HCT116 (cell line): Measurements from ENCODE around the gene INHBA. TPM values are rescaled to one million over a fixed set of nuclear protein-coding genes. Genes with fewer than 3 reads are reported as not detected.

Experiments used
- ATAC-seq: fragments of 200-7000 bp; cut with Tn5 transposase; 2 replicates; pipeline ENCODE4 v1.9.1; 2020; ENCODE audit warnings: mild to moderate bottlenecking, moderate library complexity
- BruUV-seq: library from RNA; stranded (reverse); fragments of 400-500 nt; replicated peaks from 2 replicates; lab custom pipeline; 2021; lab: Mats Ljungman, UMichigan
- CTCF ChIA-PET: fragments of 300-600 bp; sonication (Branson Sonifier 250); formaldehyde crosslinking; loops from one replicate; lab custom pipeline; 2021; ENCODE audit warnings: antibody characterized with exemption; lab: Charles Lee
- POLR2A ChIA-PET: fragments of 300-600, 350-600 bp; sonication (Branson Sonifier 250); formaldehyde crosslinking; loops from one replicate; lab custom pipeline; 2021; ENCODE audit warnings: antibody characterized with exemption; lab: Charles Lee
- RAD21 ChIA-PET, 2 experiments: fragments of 300-600 bp; sonication (Branson Sonifier 250); formaldehyde crosslinking; loops; one replicate each; lab custom pipeline; 2023; ENCODE audit warnings: low total read pairs in 2 of 2; ENCODE audit not compliant: uncharacterized antibody in 2 of 2, unreplicated experiment in 2 of 2, low non-redundant PET in 1 of 2; lab: Charles Lee
- DNase-seq: peaks from one replicate; pipeline ENCODE4 v3.0.0-alpha.2; 2010; ENCODE audit warnings: low read depth, low spot score
- H2AFZ ChIP-seq: fragments of 200-600 bp; shearing (Covaris generic), sonication (generic); 2 replicates; pipeline ENCODE4 v1.6.1; 2017; ENCODE audit warnings: low read depth, mixed run types, mixed read lengths, antibody characterized with exemption, low read length; ENCODE audit not compliant: poor library complexity, severe bottlenecking
- H3K27ac ChIP-seq: 2 replicates; pipeline ENCODE4 v1.5.1; 2012; ENCODE audit warnings: low read depth, low read length
- H3K27me3 ChIP-seq: fragments of 200-600 bp; sonication (generic); 2 replicates; pipeline ENCODE4 v1.6.1; 2016; ENCODE audit warnings: mixed run types, low read length, mixed read lengths; ENCODE audit not compliant: insufficient read depth
- H3K36me3 ChIP-seq, 2 experiments: fragments of 200-500 bp in 1 of 2; fragments of 200-600 bp in 1 of 2; sonication (Bioruptor generic) in 1 of 2; sonication (generic) in 1 of 2; 2 replicates each; pipeline versions ENCODE4 v1.5.1 to v1.6.1; 2014 to 2016; ENCODE audit warnings: low read length in 2 of 2, inconsistent platforms in 1 of 2, mixed read lengths in 1 of 2, mixed run types in 1 of 2; ENCODE audit not compliant: insufficient read depth in 2 of 2, control insufficient read depth in 1 of 2
- H3K4me1 ChIP-seq, 2 experiments: fragments of 200-600 bp in 1 of 2; sonication (generic) in 1 of 2; 2 replicates each; pipeline versions ENCODE4 v1.5.1 to v1.6.1; 2012 to 2017; ENCODE audit warnings: low read length in 2 of 2, inconsistent platforms in 1 of 2, mild to moderate bottlenecking in 1 of 2, mixed read lengths in 1 of 2, mixed run types in 1 of 2, moderate library complexity in 1 of 2; ENCODE audit not compliant: insufficient read depth in 2 of 2, control insufficient read depth in 1 of 2
- H3K4me2 ChIP-seq: fragments of 200-600 bp; sonication (generic); 2 replicates; pipeline ENCODE4 v1.6.1; 2017; ENCODE audit warnings: mixed run types, low read length, mixed read lengths
- H3K4me3 ChIP-seq, 2 experiments: fragments of 200-600 bp in 1 of 2; sonication (generic) in 1 of 2; replicated peaks in 1 of 2; 2 replicates each; pipeline ENCODE4 v1.5.1; 2011 to 2016; ENCODE audit warnings: low read length in 2 of 2, control low read depth in 1 of 2, low read depth in 1 of 2, mild to moderate bottlenecking in 1 of 2, mixed read lengths in 1 of 2, mixed run types in 1 of 2
- H3K79me2 ChIP-seq: fragments of 200-600 bp; sonication (generic); 2 replicates; pipeline ENCODE4 v1.6.1; 2017; ENCODE audit warnings: mild to moderate bottlenecking, mixed run types, low read length, moderate library complexity, mixed read lengths; ENCODE audit not compliant: insufficient read depth
- H3K9ac ChIP-seq: fragments of 200-600 bp; sonication (generic); 2 replicates; pipeline ENCODE4 v1.6.1; 2016; ENCODE audit warnings: low read length, mixed read lengths
- H3K9me2 ChIP-seq: fragments of 200-600 bp; sonication (generic), shearing (Covaris generic); 2 replicates; pipeline ENCODE4 v1.6.1; 2017; ENCODE audit warnings: mixed run types, mild to moderate bottlenecking, moderate library complexity; ENCODE audit not compliant: insufficient read depth
- H3K9me3 ChIP-seq, 2 experiments: fragments of 200-500 bp in 1 of 2; fragments of 200-600 bp in 1 of 2; sonication (Bioruptor generic) in 1 of 2; sonication (generic) in 1 of 2; 2 replicates each; pipeline ENCODE4 v1.6.1; 2014 to 2017; ENCODE audit warnings: low read length in 2 of 2, mixed read lengths in 2 of 2, inconsistent platforms in 1 of 2, low read depth in 1 of 2, mild to moderate bottlenecking in 1 of 2, mixed run types in 1 of 2, moderate library complexity in 1 of 2; ENCODE audit not compliant: control insufficient read depth in 1 of 2, insufficient read depth in 1 of 2
- H4K20me1 ChIP-seq: fragments of 200-600 bp; sonication (generic), shearing (Covaris generic); 2 replicates; pipeline ENCODE4 v1.6.1; 2017; ENCODE audit warnings: mixed run types, mild to moderate bottlenecking, moderate library complexity; ENCODE audit not compliant: insufficient read depth
- ATF3 ChIP-seq: IDR thresholded peaks from 2 replicates; pipeline ENCODE4 v1.6.1; 2012
- CBX3 ChIP-seq: IDR thresholded peaks from 2 replicates; pipeline ENCODE4 v1.6.1; 2012; ENCODE audit warnings: low read depth
- CEBPB ChIP-seq: IDR thresholded peaks from 2 replicates; pipeline ENCODE4 v1.6.1; 2012; ENCODE audit warnings: low read depth
- CTCF ChIP-seq, 3 experiments: fragments of 200-600 bp in 1 of 3; sonication (generic) in 1 of 3; IDR thresholded peaks in 2 of 3; conservative IDR thresholded peaks in 1 of 3; 2 replicates each; pipeline ENCODE4 v1.5.1; 2012 to 2017; ENCODE audit warnings: low read depth in 2 of 3, low read length in 2 of 3, antibody characterized with exemption in 1 of 3, borderline replicate concordance in 1 of 3, control low read depth in 1 of 3, mild to moderate bottlenecking in 1 of 3, mixed read lengths in 1 of 3, mixed run types in 1 of 3, moderate library complexity in 1 of 3; ENCODE audit not compliant: insufficient read depth in 1 of 3
- EGR1 ChIP-seq: IDR thresholded peaks from 2 replicates; pipeline ENCODE4 v1.6.1; 2012; ENCODE audit warnings: low read depth
- EZH2phosphoT487 ChIP-seq: fragments of 200-600 bp; IDR thresholded peaks from 2 replicates; pipeline ENCODE4 v1.6.1; 2018; ENCODE audit warnings: antibody characterized with exemption, borderline replicate concordance
- FOSL1 ChIP-seq: IDR thresholded peaks from 2 replicates; pipeline ENCODE4 v1.6.1; 2012; ENCODE audit warnings: low read depth
- JUND ChIP-seq: IDR thresholded peaks from 2 replicates; pipeline ENCODE4 v1.6.1; 2012
- MAX ChIP-seq: IDR thresholded peaks from 2 replicates; pipeline ENCODE4 v1.6.1; 2012
- POLR2A ChIP-seq: IDR thresholded peaks from 2 replicates; pipeline ENCODE4 v1.7.0; 2011; ENCODE audit warnings: borderline replicate concordance; ENCODE audit not compliant: insufficient read depth, insufficient read length; ENCODE audit errors: extremely low read depth
- REST ChIP-seq: IDR thresholded peaks from 2 replicates; pipeline ENCODE4 v1.6.1; 2012; ENCODE audit warnings: low read depth
- SIN3A ChIP-seq: IDR thresholded peaks from 2 replicates; pipeline ENCODE4 v1.6.1; 2012; ENCODE audit warnings: low read depth
- SP1 ChIP-seq: IDR thresholded peaks from 2 replicates; pipeline ENCODE4 v1.6.1; 2012; ENCODE audit warnings: low read depth
- SRF ChIP-seq: IDR thresholded peaks from 2 replicates; pipeline ENCODE4 v1.6.1; 2012; ENCODE audit warnings: low read depth
- TCF7L2 ChIP-seq: IDR thresholded peaks from 2 replicates; pipeline ENCODE4 v1.7.0; 2011; ENCODE audit warnings: borderline replicate concordance, inconsistent platforms; ENCODE audit not compliant: insufficient read depth, insufficient read length; ENCODE audit errors: extremely low read depth
- YY1 ChIP-seq: IDR thresholded peaks from 2 replicates; pipeline ENCODE4 v1.6.1; 2011; ENCODE audit warnings: low read length, low read depth, moderate library complexity, mild to moderate bottlenecking; ENCODE audit not compliant: insufficient replicate concordance; ENCODE audit errors: extremely low read depth
- ZBTB33 ChIP-seq: IDR thresholded peaks from 2 replicates; pipeline ENCODE4 v1.6.1; 2011; ENCODE audit warnings: mild to moderate bottlenecking, low read length, moderate library complexity; ENCODE audit not compliant: insufficient replicate concordance; ENCODE audit errors: extremely low read depth
- ZNF274 ChIP-seq: fragments of 200-500 bp; sonication (Bioruptor generic); IDR thresholded peaks from 2 replicates; pipeline ENCODE4 v1.6.1; 2014; ENCODE audit warnings: mild to moderate bottlenecking, low read depth, low read length, inconsistent platforms
- intact Hi-C: fragments of 100-400 bp; cut with micrococcal nuclease; formaldehyde crosslinking; loops from 2 replicates; pipeline ENCODE4 v1.10.0; 2022
- total RNA-seq: library from RNA; stranded (reverse); gene quantifications from one replicate; pipeline ENCODE4 v1.2.1, GENCODE V29; 2021; ENCODE audit not compliant: unreplicated experiment

Gene INHBA
- total RNA-seq, 1 experiment from 2014 or later: 0.10 TPM

GRCh38 chr7:41742401-41743020 lies 39.6 kb upstream of the INHBA start:
- ChIA-PET RAD21 (no interaction called here), CTCF (no interaction called here), POLR2A (no interaction called here)
- no peak for DNase-seq
- no peak overlapping the region for H3K4me3 ChIP-seq
- H3K9ac ChIP-seq: no peak overlapping the region
- intact Hi-C loops: no loop called here
- peaks cover 3 to 4% of the 10 kb centered on the region in 2 experiments; a peak in 2 of 4 replicates for H3K9me3 ChIP-seq
- no peaks in the 10 kb centered on the region for H3K36me3 ChIP-seq
- no peaks in the 10 kb centered on the region for H4K20me1 ChIP-seq
- no peaks in the 10 kb centered on the region for H3K4me1 ChIP-seq
- ATAC-seq: no peak
- H3K27ac ChIP-seq: no peak overlapping the region
- no TSS peak for BruUV-seq
- no peaks in the 10 kb centered on the region for H3K9me2 ChIP-seq
- H2AFZ ChIP-seq: no peak overlapping the region
- H3K79me2 ChIP-seq: no peaks in the 10 kb centered on the region
- H3K27me3 ChIP-seq: no peaks in the 10 kb centered on the region
- TF ChIP-seq CBX3: no peak
- no peak for TF ChIP-seq EGR1
- no peak for TF ChIP-seq TCF7L2
- no peak for TF ChIP-seq CTCF (IDR thresholded peaks at IDR 0.05 in 2 of 3, conservative IDR thresholded peaks at IDR 0.05 in 1 of 3; ENCODE audit: borderline replicate concordance in 1 of 3, insufficient read depth in 1 of 3, low read depth in 2 of 3, low read length in 2 of 3)
- no peak for TF ChIP-seq MAX
- TF ChIP-seq SIN3A: no peak
- TF ChIP-seq SRF: no peak
- TF ChIP-seq CEBPB: no peak
- no peak for TF ChIP-seq ATF3
- no peak for TF ChIP-seq JUND
- TF ChIP-seq FOSL1: no peak
- no peak for TF ChIP-seq REST
- TF ChIP-seq ZBTB33: no peak
- TF ChIP-seq ZNF274: no peak
- no peak for TF ChIP-seq SP1
- TF ChIP-seq YY1: no peak
- TF ChIP-seq EZH2phosphoT487: no peak
- no peak for TF ChIP-seq POLR2A
- no peak overlapping the region for H3K4me2 ChIP-seq
